Chondrocyte (in vitro differentiated cells): ENCODE results near the gene TRIM62. TPM values are rescaled to one million over a fixed set of nuclear protein-coding genes. Genes with fewer than 3 reads are reported as not detected.

Experiments used
- DNase-seq: peaks from one replicate; pipeline ENCODE4 v3.0.0; 2021; ENCODE audit warnings: mixed read lengths, low spot score
- H3K27ac Mint-ChIP-seq: one replicate; pipeline ENCODE4 v1.8.0; 2021; ENCODE audit warnings: mild to moderate bottlenecking, moderate library complexity, mixed read lengths; ENCODE audit not compliant: unreplicated experiment
- H3K27me3 Mint-ChIP-seq: 2 replicates; pipeline ENCODE4 v1.8.0; 2021; ENCODE audit warnings: low read depth, mixed read lengths
- H3K36me3 Mint-ChIP-seq: 2 replicates; pipeline ENCODE4 v1.8.0; 2021; ENCODE audit warnings: low read depth, mixed read lengths
- H3K4me1 Mint-ChIP-seq: 2 replicates; pipeline ENCODE4 v1.8.0; 2021; ENCODE audit warnings: low read depth, mild to moderate bottlenecking, mixed read lengths
- H3K4me3 Mint-ChIP-seq: one replicate; pipeline ENCODE4 v1.8.0; 2021; ENCODE audit warnings: mild to moderate bottlenecking, moderate library complexity, mixed read lengths; ENCODE audit not compliant: unreplicated experiment
- H3K9me3 Mint-ChIP-seq: 2 replicates; pipeline ENCODE4 v1.8.0; 2021; ENCODE audit warnings: low read depth, mixed read lengths
- total RNA-seq: library from RNA; stranded (reverse); gene quantifications from 3 replicates; pipeline ENCODE4 v1.2.1, GENCODE V29; 2021
- TF ChIP-seq, protein P1 (sequence below): fragments of 200-600 bp; sonication (generic); IDR thresholded peaks from 2 replicates; pipeline ENCODE4 v1.5.0; 2021; ENCODE audit warnings: antibody characterized with exemption, mild to moderate bottlenecking, moderate library complexity

The TRIM62 gene
- total RNA-seq, 1 donor from 2014 or later: 17.3 TPM

DNA sequence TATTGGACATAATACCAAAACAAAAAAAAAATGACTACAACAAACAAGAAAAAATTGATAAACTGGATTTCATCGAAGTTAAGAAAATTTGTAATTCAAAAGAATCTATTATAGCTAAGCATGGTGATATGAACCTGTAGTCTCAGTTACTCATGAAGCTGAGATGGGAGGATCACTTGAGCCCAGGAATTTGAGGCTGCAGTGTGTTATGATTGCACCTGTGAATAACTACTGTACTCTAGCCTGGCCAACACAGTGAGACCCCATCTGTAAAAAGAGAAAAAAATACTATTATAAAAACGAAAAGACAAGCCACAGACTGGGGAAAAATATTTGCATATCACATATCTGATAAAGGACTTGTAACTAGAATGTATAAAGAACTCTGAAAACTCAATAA, 24.5 kb upstream of the TRIM62 start:
- TF ChIP-seq, protein P1, sequence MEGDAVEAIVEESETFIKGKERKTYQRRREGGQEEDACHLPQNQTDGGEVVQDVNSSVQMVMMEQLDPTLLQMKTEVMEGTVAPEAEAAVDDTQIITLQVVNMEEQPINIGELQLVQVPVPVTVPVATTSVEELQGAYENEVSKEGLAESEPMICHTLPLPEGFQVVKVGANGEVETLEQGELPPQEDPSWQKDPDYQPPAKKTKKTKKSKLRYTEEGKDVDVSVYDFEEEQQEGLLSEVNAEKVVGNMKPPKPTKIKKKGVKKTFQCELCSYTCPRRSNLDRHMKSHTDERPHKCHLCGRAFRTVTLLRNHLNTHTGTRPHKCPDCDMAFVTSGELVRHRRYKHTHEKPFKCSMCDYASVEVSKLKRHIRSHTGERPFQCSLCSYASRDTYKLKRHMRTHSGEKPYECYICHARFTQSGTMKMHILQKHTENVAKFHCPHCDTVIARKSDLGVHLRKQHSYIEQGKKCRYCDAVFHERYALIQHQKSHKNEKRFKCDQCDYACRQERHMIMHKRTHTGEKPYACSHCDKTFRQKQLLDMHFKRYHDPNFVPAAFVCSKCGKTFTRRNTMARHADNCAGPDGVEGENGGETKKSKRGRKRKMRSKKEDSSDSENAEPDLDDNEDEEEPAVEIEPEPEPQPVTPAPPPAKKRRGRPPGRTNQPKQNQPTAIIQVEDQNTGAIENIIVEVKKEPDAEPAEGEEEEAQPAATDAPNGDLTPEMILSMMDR: no peak
- Mint-ChIP-seq H3K4me1 (no peaks in the 10 kb centered on the region), H3K27ac (no peak overlapping the region), H3K36me3 (peaks cover 1% of the 10 kb centered on the region), H3K9me3 (peaks cover 9% of the 10 kb centered on the region), H3K27me3 (peaks cover 17% of the 10 kb centered on the region), H3K4me3 (no peak overlapping the region)
- no peak for DNase-seq

DNA sequence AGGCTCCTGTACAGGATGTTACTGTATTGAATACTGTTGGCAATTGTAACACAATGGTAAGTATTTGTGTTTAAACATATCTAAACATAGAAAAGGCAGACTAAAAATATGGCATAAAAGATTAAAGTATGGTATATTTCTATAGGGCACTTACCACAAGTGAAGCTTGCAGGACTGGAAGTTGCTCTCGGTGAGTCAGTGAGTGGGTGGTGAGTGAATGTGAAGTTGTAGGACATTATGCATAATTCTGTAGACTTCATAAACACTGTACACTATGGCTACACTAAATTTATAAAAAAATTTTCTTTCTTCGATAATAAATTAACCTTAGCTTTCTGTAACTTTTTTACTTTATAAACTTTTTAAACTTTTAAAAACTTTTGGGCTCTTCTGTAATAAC, 13.7 kb upstream of the TRIM62 start:
- Mint-ChIP-seq H3K27me3 (no peaks in the 10 kb centered on the region), H3K4me3 (no peak overlapping the region), H3K4me1 (no peaks in the 10 kb centered on the region), H3K36me3 (no peaks in the 10 kb centered on the region), H3K9me3 (peaks cover 7% of the 10 kb centered on the region), H3K27ac (no peak overlapping the region)
- TF ChIP-seq, protein P1: no peak
- no peak for DNase-seq

DNA sequence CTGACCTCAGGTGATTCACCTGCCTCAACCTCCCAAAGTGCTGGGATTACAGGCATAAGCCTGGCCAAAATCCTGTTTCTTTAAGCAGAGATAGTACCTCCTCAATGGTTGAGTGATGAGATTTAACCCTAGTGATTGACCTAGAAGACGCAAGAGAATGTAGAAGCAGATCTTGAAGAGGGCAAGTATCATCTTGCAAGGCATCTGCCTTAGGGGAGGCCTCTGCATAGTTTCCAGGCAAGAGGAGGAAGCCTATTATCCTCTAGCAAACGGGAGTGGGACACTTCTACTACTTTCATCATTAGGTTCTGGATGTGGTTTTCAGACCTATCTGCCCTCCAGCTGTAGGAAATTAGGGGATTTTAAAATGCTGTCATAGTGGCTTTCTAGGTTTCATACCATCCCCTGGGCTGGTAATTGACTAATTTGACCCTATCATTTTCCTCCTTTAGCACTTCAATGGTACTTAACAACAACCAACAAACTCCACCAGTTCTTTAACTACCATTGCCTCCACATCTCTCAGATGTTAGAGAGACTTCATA, 10.0 kb upstream of the TRIM62 start:
- no peaks in the 10 kb centered on the region for H3K36me3 Mint-ChIP-seq
- H3K27me3 Mint-ChIP-seq: no peaks in the 10 kb centered on the region
- DNase-seq: no peak
- H3K4me3 Mint-ChIP-seq: no peak overlapping the region
- H3K9me3 Mint-ChIP-seq: no peaks in the 10 kb centered on the region
- no peaks in the 10 kb centered on the region for H3K4me1 Mint-ChIP-seq
- H3K27ac Mint-ChIP-seq: no peak overlapping the region
- TF ChIP-seq, protein P1: no peak

DNA sequence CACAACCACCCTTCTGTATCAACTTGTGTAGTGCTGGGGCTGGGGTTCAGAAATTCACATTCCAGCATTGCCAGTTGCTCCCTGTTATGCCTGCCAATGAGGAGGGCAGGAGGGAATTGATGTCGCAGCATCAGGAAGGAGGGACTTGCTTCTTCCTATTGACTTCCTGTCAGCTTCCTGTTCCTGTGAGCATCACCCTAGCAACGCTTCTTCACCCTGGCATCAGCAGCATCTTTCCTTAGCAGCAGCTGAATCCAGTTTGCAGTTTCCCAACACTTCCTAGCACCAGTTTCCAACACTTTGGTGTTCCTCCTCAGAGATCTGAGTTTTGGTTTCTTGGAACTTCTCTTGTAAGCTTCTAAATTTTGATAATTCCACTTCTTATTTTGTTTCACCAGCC, 8.9 kb upstream of the TRIM62 start:
- H3K27ac Mint-ChIP-seq: no peak overlapping the region
- TF ChIP-seq, protein P1: no peak
- H3K4me3 Mint-ChIP-seq: no peak overlapping the region
- no peaks in the 10 kb centered on the region for H3K27me3 Mint-ChIP-seq
- DNase-seq: no peak
- no peaks in the 10 kb centered on the region for H3K4me1 Mint-ChIP-seq
- no peaks in the 10 kb centered on the region for H3K36me3 Mint-ChIP-seq
- H3K9me3 Mint-ChIP-seq: no peaks in the 10 kb centered on the region

DNA sequence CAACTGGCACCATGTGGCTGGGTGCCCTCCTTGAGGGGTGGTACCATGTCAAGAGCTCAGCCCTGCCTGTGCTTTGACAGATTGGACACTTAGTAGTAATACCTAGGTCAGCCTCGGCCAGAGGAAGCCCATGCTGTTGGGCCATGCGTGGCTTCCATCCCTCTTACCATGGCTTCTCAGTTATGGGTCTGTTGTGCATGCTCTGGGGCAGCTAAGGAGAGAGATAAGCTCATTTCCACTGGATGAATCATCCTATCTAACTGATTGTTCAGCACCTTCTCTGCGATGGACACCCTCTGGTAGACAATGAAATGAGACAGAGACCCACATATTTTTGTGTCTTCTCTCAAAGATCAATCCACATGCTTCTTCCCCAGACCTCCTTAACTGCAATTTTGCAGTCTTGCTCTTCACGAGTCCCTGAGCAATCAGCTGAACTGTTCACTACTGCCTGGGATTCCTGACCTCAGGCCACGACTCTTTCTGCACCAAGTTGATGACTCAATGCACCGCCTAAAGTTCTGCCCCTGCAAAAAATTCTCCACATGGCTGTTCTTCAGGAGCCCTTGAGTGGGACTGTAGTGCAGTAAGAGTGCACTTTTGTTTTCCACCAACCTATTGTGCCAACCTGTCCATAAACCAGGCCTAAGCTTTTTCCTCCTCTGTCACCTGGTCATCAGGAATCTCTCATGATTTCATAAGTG, 6.9 kb upstream of the TRIM62 start:
- H3K27me3 Mint-ChIP-seq: no peaks in the 10 kb centered on the region
- no peak overlapping the region for H3K4me3 Mint-ChIP-seq
- DNase-seq: no peak
- no peaks in the 10 kb centered on the region for H3K9me3 Mint-ChIP-seq
- H3K4me1 Mint-ChIP-seq: no peaks in the 10 kb centered on the region
- no peaks in the 10 kb centered on the region for H3K36me3 Mint-ChIP-seq
- no peak overlapping the region for H3K27ac Mint-ChIP-seq
- TF ChIP-seq, protein P1: no peak
